RWPE2 (cell line): ENCODE results near the gene GGA2.
"Not testable (repeated sequence)": the region's sequence is repeated elsewhere in the genome, so short reads cannot be mapped to it uniquely, and the experiment has no call there.

ENCODE experiments used
- ATAC-seq: fragments of 200-7000 bp; cut with Tn5 transposase; 3 replicates; pipeline ENCODE4 v1.9.1; 2021; ENCODE audit warnings: low read depth
- DNase-seq: peaks from one replicate; pipeline ENCODE4 v3.0.0-alpha.2; 2020; ENCODE audit warnings: low spot score
- H3K27ac ChIP-seq: fragments of 450-650 bp; 2 replicates; pipeline ENCODE4 v1.5.1; 2017; ENCODE audit warnings: mild to moderate bottlenecking; ENCODE audit not compliant: poor library complexity, severe bottlenecking
- H3K27me3 ChIP-seq: fragments of 250-450 bp; sonication (Bioruptor Pico); 2 replicates; pipeline ENCODE4 v1.5.1; 2021; ENCODE audit warnings: mild to moderate bottlenecking, moderate library complexity; ENCODE audit not compliant: insufficient read depth, poor library complexity, severe bottlenecking
- H3K36me3 ChIP-seq: fragments of 250-450 bp; sonication (Bioruptor Pico); 2 replicates; pipeline ENCODE4 v1.5.1; 2020; ENCODE audit warnings: low read depth, mild to moderate bottlenecking, moderate library complexity
- H3K4me1 ChIP-seq: fragments of 250-450 bp; sonication (Bioruptor Pico); 2 replicates; pipeline ENCODE4 v1.5.1; 2021; ENCODE audit warnings: mild to moderate bottlenecking, moderate library complexity; ENCODE audit not compliant: insufficient read depth, poor library complexity, severe bottlenecking
- H3K4me3 ChIP-seq: fragments of 250-450 bp; sonication (Bioruptor Pico); 2 replicates; pipeline ENCODE4 v1.5.1; 2021; ENCODE audit warnings: mild to moderate bottlenecking, moderate library complexity; ENCODE audit not compliant: severe bottlenecking
- H3K9me3 ChIP-seq: fragments of 250-450 bp; sonication (Bioruptor Pico); 2 replicates; pipeline ENCODE4 v1.5.1; 2021; ENCODE audit warnings: mild to moderate bottlenecking, moderate library complexity; ENCODE audit not compliant: severe bottlenecking
- CTCF ChIP-seq: fragments of 450-650 bp; IDR thresholded peaks from one replicate; pipeline ENCODE4 v1.5.1; 2017; ENCODE audit warnings: mild to moderate bottlenecking, moderate library complexity; ENCODE audit not compliant: poor library complexity, severe bottlenecking

Gene GGA2

GRCh38 chr16:23485841-23486240 lies 24.5 kb downstream of the GGA2 start:
- no peak for DNase-seq
- Histone ChIP-seq H3K4me1 (peaks cover under 1% of the 10 kb centered on the region), H3K27me3 (no peaks in the 10 kb centered on the region), H3K27ac (no peak overlapping the region), H3K9me3 (no peaks in the 10 kb centered on the region), H3K4me3 (no peak overlapping the region), H3K36me3 (peaks cover 76% of the 10 kb centered on the region)
- ATAC-seq, result no peak
- TF ChIP-seq CTCF, result no peak

- H3K4me1 ChIP-seq, result no peaks in the 10 kb centered on the region
- ATAC-seq (no peak), DNase-seq (no peak)
- TF ChIP-seq CTCF, result no peak
- H3K36me3 ChIP-seq, result peaks cover 76% of the 10 kb centered on the region
- H3K9me3 ChIP-seq, result no peaks in the 10 kb centered on the region
- no peak overlapping the region for H3K27ac ChIP-seq
- H3K4me3 ChIP-seq, result no peak overlapping the region
- H3K27me3 ChIP-seq, result no peaks in the 10 kb centered on the region
Observed at GRCh38 chr16:23485257-23485614, 25.1 kb downstream of the GGA2 start.

GRCh38 chr16:23484510-23485256 lies 25.6 kb downstream of the GGA2 start:
- ATAC-seq (no peak), DNase-seq (no peak)
- Histone ChIP-seq H3K27me3 (no peaks in the 10 kb centered on the region), H3K36me3 (peaks cover 76% of the 10 kb centered on the region), H3K27ac (no peak overlapping the region), H3K4me3 (no peak overlapping the region), H3K9me3 (no peaks in the 10 kb centered on the region), H3K4me1 (no peaks in the 10 kb centered on the region)
- no peak for TF ChIP-seq CTCF

GRCh38 chr16:23483492-23483891 lies 26.8 kb downstream of the GGA2 start:
- not testable (repeated sequence) for H3K27ac ChIP-seq, H3K4me1 ChIP-seq, H3K9me3 ChIP-seq, ATAC-seq, DNase-seq, H3K27me3 ChIP-seq, H3K4me3 ChIP-seq
- peaks cover 70% of the 10 kb centered on the region for H3K36me3 ChIP-seq

- Histone ChIP-seq H3K9me3 (no peaks in the 10 kb centered on the region), H3K27ac (no peak overlapping the region), H3K36me3 (peaks cover 71% of the 10 kb centered on the region), H3K27me3 (no peaks in the 10 kb centered on the region), H3K4me1 (no peaks in the 10 kb centered on the region), H3K4me3 (no peak overlapping the region)
- ATAC-seq (no peak), DNase-seq (no peak)
- TF ChIP-seq CTCF, result no peak
Observed at GRCh38 chr16:23482778-23483177, 27.5 kb downstream of the GGA2 start.
